Measurements from ENCODE around the gene PRKCE. TPM values are rescaled to one million over a fixed set of nuclear protein-coding genes. Genes with fewer than 3 reads are reported as not detected.
A peak's percentile ranks its signal among the peaks of the same experiment; 100 is the strongest.

PRKCE gene
- polyA plus RNA-seq, 3 donors = 8.3 to 9.2 (median 8.7) TPM

- no peak for DNase-seq (ENCODE audit: low read depth in 3 of 3, low spot score in 2 of 3)
Observed at GRCh38 chr2:45631319-45631718, 20.2 kb upstream of the PRKCE start.

- DNase-seq (ENCODE audit: low read depth in 3 of 3, low spot score in 2 of 3) = no peak
Observed at GRCh38 chr2:45631955-45632354, 19.5 kb upstream of the PRKCE start.

DNA sequence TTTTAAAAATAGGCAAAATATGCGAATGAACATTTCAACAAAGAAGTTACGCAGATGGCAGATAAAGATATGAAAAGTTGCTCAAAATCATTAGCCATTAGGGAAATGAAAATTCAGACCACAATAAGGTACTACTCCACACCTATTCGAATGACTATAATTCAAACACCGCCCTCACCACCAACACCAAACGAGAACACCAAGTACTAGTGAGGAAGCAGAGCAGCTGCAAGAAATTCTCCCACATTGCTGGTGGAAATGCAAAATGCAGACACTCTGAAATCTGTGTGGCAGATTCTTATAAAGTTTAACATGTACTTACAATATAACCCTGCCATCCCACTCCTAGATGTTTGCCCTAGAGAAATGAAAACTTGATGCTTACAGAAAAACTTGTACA is 17.3 kb upstream of the PRKCE start:
- DNase-seq (ENCODE audit: low read depth in 3 of 3, low spot score in 2 of 3) = no peak

DNA sequence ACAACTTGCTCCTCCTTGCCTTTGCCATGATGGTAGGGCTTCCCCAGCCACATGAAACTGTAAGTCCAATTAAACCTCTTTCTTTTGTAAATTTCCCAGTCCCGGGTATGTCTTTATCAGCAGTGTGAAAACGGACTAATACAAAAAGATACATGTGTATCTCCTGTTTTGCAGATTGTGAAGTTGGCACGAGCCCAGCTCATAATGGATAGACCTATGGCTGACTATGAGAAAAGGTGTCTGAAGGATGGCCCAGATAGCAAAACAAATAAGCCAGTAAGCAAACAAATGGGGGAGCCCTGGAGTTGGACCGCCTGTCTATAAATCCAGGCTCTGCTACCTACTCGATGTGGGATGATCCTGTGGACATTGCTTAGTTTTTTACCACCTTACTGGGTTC is 15.5 kb upstream of the PRKCE start:
- no peak for DNase-seq (ENCODE audit: low read depth in 3 of 3, low spot score in 2 of 3)

GRCh38 chr2:45637440-45637839 is 14.0 kb upstream of the PRKCE start:
- DNase-seq (ENCODE audit: low read depth in 3 of 3, low spot score in 2 of 3) = no peak

- no peak for DNase-seq (ENCODE audit: low read depth in 3 of 3, low spot score in 2 of 3)
Observed at GRCh38 chr2:45640576-45640975, 10.9 kb upstream of the PRKCE start.

DNA sequence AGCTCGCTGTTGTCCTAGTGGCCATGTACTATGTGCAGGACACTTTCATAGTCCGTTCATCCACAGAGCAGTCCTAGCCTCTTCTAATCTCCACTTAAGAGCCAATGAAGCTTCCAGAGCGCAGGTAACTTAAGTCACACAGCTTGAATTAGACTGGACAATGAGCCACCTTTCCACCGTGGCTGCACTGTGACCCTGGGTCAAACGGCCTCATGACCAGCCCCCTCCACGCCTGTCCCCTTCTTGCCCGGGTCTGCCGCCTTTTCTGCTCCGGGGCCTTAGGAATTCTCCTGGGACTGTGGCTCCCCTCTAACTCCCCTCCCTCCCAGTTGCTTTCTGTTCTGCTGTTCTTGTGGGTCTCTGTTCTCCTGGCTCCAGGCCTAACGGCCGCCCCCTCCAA is 8.4 kb upstream of the PRKCE start:
- no peak for DNase-seq (ENCODE audit: low read depth in 3 of 3, low spot score in 2 of 3)

- DNase-seq (ENCODE audit: low read depth in 3 of 3, low spot score in 2 of 3) = no peak
Observed at GRCh38 chr2:45643543-45644542, 7.6 kb upstream of the PRKCE start.

DNA sequence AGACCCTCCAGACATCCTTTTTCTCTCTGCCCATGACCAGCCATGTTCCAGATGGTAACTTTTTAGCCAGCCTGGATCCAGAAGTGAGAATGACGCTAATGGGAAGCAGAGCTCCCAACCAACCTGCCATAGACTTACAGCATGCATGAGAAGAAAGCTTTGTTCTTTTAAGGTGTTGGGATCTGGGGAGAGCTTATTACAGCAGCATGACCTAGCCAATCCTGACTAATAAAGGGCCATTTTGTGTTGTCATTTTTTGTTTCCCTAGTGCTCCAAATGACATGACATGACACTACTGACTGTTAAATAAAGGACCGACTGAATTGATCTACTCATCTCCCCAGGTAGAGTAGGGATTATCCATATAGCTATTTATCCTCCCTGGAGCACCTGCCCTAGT is 5.2 kb upstream of the PRKCE start:
- DNase-seq (ENCODE audit: low read depth in 3 of 3, low spot score in 2 of 3) = no peak

GRCh38 chr2:45647356-45647755 is 4.1 kb upstream of the PRKCE start:
- DNase-seq (ENCODE audit: low read depth in 3 of 3, low spot score in 2 of 3) = no peak

GRCh38 chr2:45647986-45648520 is 3.4 kb upstream of the PRKCE start:
- no peak for DNase-seq (ENCODE audit: low read depth in 3 of 3, low spot score in 2 of 3)

GRCh38 chr2:45648636-45649035 is 2.8 kb upstream of the PRKCE start:
- no peak for DNase-seq (ENCODE audit: low read depth in 3 of 3, low spot score in 2 of 3)

GRCh38 chr2:45649462-45649857 is 2.0 kb upstream of the PRKCE start:
- DNase-seq (ENCODE audit: low read depth in 3 of 3, low spot score in 2 of 3) = no peak

DNA sequence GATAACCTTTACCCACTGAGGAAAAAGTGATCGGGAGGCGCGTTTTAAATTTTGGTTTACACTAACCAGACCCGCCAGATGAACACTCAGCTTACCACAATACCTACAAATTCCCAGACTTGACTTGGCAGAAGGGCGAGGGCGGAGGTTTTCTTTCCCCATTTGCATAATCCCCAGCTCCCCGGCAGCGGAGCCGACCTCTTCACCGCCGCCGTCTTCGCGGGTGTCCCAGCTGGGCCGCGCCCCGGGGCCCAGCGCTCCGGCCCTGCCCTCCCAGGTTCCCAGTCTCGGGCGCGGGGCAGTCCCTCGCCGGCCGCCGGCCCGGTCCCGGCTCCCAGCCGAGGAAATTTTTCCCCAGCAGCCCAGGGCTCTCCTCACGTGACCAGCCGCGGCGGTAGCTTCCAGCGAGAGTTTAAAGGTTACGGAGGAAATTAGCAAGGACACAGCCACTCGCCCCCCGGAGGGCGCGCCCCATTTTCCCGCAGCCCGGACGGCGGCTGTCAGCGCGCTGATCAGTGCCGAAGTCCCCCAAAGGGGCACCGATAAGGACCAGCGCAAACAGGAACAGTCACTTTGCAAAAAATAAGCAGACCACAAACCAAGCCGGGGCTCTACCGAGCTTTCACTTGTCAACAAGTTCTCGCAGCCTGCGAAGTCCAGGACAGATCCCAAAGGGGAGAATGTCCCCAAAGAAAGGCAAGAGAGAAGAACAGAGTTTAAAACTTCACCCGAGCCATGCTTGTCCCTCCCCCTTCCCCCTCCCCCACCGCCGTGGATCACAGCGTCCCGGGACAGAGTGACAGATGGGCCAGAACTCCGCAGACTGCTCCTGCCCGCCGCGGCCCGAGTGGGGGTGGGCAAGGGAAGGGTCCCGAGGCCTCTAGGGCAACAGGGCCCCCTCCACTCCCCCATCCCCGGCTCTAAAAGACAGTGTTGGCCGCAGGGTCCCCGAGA is 1.3 kb upstream of the PRKCE start:
- no peak for DNase-seq (ENCODE audit: low read depth in 3 of 3, low spot score in 2 of 3)

GRCh38 chr2:45650851-45651414 is 542 bp upstream of the PRKCE start:
- DNase-seq (ENCODE audit: low read depth in 3 of 3, low spot score in 2 of 3) = peak; percentile 90 to 94 (median 92)

DNA sequence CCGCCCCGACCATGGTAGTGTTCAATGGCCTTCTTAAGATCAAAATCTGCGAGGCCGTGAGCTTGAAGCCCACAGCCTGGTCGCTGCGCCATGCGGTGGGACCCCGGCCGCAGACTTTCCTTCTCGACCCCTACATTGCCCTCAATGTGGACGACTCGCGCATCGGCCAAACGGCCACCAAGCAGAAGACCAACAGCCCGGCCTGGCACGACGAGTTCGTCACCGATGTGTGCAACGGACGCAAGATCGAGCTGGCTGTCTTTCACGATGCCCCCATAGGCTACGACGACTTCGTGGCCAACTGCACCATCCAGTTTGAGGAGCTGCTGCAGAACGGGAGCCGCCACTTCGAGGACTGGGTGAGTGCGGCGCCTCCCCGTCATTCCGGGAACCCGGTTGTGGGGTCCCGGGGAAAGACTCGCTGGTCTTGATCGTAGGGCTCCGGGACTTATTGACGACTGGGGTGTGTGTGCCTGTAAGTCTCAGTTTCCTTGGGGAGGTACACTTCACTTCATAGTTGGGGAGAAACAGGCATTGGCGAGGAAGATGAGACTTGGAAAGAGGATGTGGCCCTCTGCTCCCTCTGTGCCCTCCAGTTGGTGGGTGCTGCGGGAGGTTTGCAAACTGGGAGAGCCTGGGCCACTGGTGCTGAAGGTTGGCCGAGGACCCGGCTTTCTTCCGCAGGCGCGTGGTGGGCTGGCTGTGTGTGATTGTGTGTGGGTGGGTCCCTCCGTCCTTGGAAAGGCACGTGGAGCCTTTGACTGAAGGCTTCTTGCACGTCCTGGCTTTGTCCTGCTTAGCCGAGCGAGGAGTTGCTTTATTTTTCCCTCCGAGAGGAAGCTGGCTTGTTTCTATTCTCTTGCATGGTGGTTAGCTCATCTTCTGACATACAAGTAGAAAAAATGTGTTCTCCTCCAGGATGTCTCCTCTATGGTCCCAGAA is 886 bp downstream of the PRKCE start:
- no peak for DNase-seq (ENCODE audit: low read depth in 3 of 3, low spot score in 2 of 3)

DNA sequence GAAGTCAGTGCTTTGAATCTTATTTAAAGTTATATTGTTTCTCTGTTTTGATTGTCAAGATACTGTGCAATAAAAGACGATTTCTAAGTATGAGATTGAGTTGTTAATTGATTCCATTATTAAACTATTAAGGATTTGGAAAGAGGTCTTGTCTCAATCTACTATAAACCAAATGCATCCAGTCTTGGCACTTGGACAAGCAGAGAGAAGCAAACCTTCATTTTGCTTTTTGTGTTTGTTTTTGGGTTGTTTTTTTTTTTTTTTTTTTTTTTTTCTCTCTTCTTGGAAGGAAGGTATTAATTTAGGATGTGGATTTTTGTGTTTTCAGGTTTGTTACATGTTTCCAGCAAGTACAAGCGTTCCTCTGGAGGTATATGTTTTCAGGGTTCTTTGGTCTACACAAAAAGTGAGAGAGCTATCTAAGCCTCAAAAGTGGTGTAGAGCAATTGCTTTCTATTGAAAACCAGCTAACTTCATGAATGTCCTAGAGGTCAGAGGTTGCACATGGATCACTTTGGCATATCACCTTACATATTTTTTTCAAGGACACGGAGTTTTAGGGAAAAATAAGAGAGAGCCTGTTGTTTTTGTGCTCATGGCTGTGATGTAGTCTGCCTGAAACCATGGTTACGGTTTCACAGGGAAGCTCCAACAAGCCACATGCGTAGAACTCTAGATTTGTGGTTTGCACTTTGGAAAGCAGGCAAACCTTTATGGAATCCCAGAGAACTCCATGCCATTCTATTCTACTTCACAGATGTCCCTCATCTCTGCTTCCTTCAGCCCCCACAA is 1.8 kb downstream of the PRKCE start:
- DNase-seq (ENCODE audit: low read depth in 3 of 3, low spot score in 2 of 3) = no peak

GRCh38 chr2:45654250-45654649 is 2.8 kb downstream of the PRKCE start:
- DNase-seq (ENCODE audit: low read depth in 3 of 3, low spot score in 2 of 3) = no peak

- no peak for DNase-seq (ENCODE audit: low read depth in 3 of 3, low spot score in 2 of 3)
Observed at GRCh38 chr2:45661828-45662227, 10.4 kb downstream of the PRKCE start.
